Measurements from ENCODE around the gene APBB1. TPM values are rescaled to one million over a fixed set of nuclear protein-coding genes. Genes with fewer than 3 reads are reported as not detected.
"Not testable (repeated sequence)": the region's sequence is repeated elsewhere in the genome, so short reads cannot be mapped to it uniquely, and the experiment has no call there.

APBB1 gene
- total RNA-seq, 1 experiment from 2014 or later, result not detected

DNA sequence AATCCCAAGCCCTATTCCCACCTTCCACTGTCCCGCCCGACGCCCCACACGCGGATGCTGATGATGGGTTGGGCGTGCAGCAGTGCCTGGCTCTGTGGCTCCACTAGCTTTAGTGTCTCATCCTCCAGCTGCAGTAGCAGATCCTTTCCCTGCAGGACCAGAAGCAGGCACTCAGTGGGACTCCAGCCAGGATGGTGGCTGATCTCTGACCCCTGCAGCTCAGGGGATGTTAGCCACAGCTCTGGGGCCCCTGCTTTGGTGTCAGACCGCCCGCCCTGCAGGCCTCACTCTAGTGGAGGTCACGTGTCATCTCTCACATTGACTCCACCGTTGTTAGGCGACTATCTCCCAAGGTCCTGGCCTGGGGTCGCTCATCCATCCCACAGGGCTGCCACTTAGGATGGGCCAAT lies 16.8 kb downstream of the APBB1 start:
- Histone ChIP-seq H3K9me3 (ENCODE audit: low read length) (no peaks in the 10 kb centered on the region), H3K27me3 (ENCODE audit: low read length) (no peaks in the 10 kb centered on the region), H3K4me3 (ENCODE audit: low read length) (no peak overlapping the region), H3K79me2 (ENCODE audit: low read length) (no peaks in the 10 kb centered on the region), H4K20me1 (ENCODE audit: insufficient read depth, low read depth, low read length) (no peaks in the 10 kb centered on the region), H2AFZ (ENCODE audit: low read length) (no peak overlapping the region), H3K27ac (ENCODE audit: low read length) (no peak overlapping the region), H3K4me1 (ENCODE audit: low read length) (peaks cover 5% of the 10 kb centered on the region; the same call in 1 of the 2 replicates), H3K9ac (ENCODE audit: low read length) (no peak overlapping the region), H3K36me3 (ENCODE audit: insufficient read depth, low read length) (no peaks in the 10 kb centered on the region), H3K4me2 (ENCODE audit: low read depth, low read length, poor library complexity, severe bottlenecking) (no peak overlapping the region), H3K9me2 (replicated peaks; ENCODE audit: insufficient read depth, low read length) (no peaks in the 10 kb centered on the region)
- no peak for DNase-seq

DNA sequence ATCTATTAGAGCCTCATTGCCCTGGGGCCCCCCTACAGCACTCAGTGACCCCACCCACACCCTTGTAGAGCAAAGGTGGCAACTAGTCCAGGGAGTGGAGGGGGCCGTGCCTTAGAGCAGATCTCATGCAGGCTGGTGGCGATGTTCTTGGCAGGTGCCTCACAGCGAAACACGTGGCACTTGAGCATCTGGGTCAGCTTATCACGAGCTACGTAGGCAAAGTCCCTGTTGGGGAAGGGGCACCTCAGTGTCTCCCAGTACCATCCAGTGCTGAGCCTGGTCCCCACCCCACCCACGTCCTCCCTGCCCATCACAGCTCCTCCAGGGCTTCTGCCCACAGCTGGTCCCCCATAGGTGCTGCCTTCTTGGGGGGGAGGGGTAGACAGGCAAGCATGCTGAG lies 17.4 kb downstream of the APBB1 start:
- H3K36me3 ChIP-seq (ENCODE audit: insufficient read depth, low read length), result no peaks in the 10 kb centered on the region
- H2AFZ ChIP-seq (ENCODE audit: low read length), result no peak overlapping the region
- no peaks in the 10 kb centered on the region for H3K79me2 ChIP-seq (ENCODE audit: low read length)
- no peaks in the 10 kb centered on the region for H4K20me1 ChIP-seq (ENCODE audit: insufficient read depth, low read depth, low read length)
- H3K9ac ChIP-seq (ENCODE audit: low read length), result no peak overlapping the region
- no peak overlapping the region for H3K4me3 ChIP-seq (ENCODE audit: low read length)
- no peaks in the 10 kb centered on the region for H3K9me3 ChIP-seq (ENCODE audit: low read length)
- no peaks in the 10 kb centered on the region for H3K9me2 ChIP-seq (replicated peaks; ENCODE audit: insufficient read depth, low read length)
- DNase-seq, result no peak
- H3K4me2 ChIP-seq (ENCODE audit: low read depth, low read length, poor library complexity, severe bottlenecking), result no peak overlapping the region
- no peaks in the 10 kb centered on the region for H3K27me3 ChIP-seq (ENCODE audit: low read length)
- H3K27ac ChIP-seq (ENCODE audit: low read length), result no peak overlapping the region
- peaks cover 5% of the 10 kb centered on the region; the same call in 1 of the 2 replicates for H3K4me1 ChIP-seq (ENCODE audit: low read length)

GRCh38 chr11:6400431-6401345 lies 18.2 kb downstream of the APBB1 start:
- Histone ChIP-seq H2AFZ (ENCODE audit: low read length) (no peak overlapping the region), H3K4me2 (ENCODE audit: low read depth, low read length, poor library complexity, severe bottlenecking) (no peak overlapping the region), H3K9ac (ENCODE audit: low read length) (no peak overlapping the region), H4K20me1 (ENCODE audit: insufficient read depth, low read depth, low read length) (no peaks in the 10 kb centered on the region), H3K27ac (ENCODE audit: low read length) (no peak overlapping the region), H3K4me3 (ENCODE audit: low read length) (no peak overlapping the region), H3K9me3 (ENCODE audit: low read length) (no peaks in the 10 kb centered on the region), H3K79me2 (ENCODE audit: low read length) (no peaks in the 10 kb centered on the region), H3K36me3 (ENCODE audit: insufficient read depth, low read length) (no peaks in the 10 kb centered on the region), H3K4me1 (ENCODE audit: low read length) (peaks cover 5% of the 10 kb centered on the region; the same call in 1 of the 2 replicates), H3K9me2 (replicated peaks; ENCODE audit: insufficient read depth, low read length) (no peaks in the 10 kb centered on the region), H3K27me3 (ENCODE audit: low read length) (no peaks in the 10 kb centered on the region)
- no peak for DNase-seq

GRCh38 chr11:6397636-6398035 lies 21.3 kb downstream of the APBB1 start:
- no peak overlapping the region for H3K4me2 ChIP-seq (ENCODE audit: low read depth, low read length, poor library complexity, severe bottlenecking)

DNA sequence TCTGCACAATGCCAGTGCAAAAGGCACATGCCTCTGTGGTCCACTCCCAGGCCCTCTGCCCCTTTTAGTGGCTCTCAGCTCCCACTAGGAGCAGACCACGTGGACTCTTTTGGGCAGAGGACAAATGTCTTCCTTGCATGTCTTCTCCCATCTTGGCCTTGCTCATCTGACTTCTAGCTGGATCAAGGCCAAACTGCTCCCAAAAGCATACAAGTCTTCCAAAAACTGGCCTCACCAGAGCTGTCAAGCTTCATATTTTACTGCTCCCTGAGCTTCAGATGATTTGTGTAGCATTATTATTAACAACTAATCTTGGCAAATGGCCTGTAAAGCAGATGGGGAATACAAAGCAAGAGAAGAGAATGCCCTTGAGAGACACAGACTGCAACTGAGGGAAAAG lies 21.7 kb downstream of the APBB1 start:
- H3K9me3 ChIP-seq (ENCODE audit: low read length), result no peaks in the 10 kb centered on the region
- no peak overlapping the region for H3K27ac ChIP-seq (ENCODE audit: low read length)
- no peaks in the 10 kb centered on the region for H3K27me3 ChIP-seq (ENCODE audit: low read length)
- H4K20me1 ChIP-seq (ENCODE audit: insufficient read depth, low read depth, low read length), result no peaks in the 10 kb centered on the region
- no peaks in the 10 kb centered on the region for H3K9me2 ChIP-seq (replicated peaks; ENCODE audit: insufficient read depth, low read length)
- no peak overlapping the region for H3K4me3 ChIP-seq (ENCODE audit: low read length)
- no peaks in the 10 kb centered on the region for H3K4me1 ChIP-seq (ENCODE audit: low read length)
- H3K9ac ChIP-seq (ENCODE audit: low read length), result no peak overlapping the region
- no peaks in the 10 kb centered on the region for H3K79me2 ChIP-seq (ENCODE audit: low read length)
- no peak for DNase-seq
- H2AFZ ChIP-seq (ENCODE audit: low read length), result no peak overlapping the region
- no peak overlapping the region for H3K4me2 ChIP-seq (ENCODE audit: low read depth, low read length, poor library complexity, severe bottlenecking)
- no peaks in the 10 kb centered on the region for H3K36me3 ChIP-seq (ENCODE audit: insufficient read depth, low read length)

More at GRCh38 chr11:6397636-6398035, 21.3 kb downstream of the APBB1 start:
- Histone ChIP-seq H2AFZ (ENCODE audit: low read length) (no peak overlapping the region), H3K27ac (ENCODE audit: low read length) (no peak overlapping the region), H3K9me2 (replicated peaks; ENCODE audit: insufficient read depth, low read length) (no peaks in the 10 kb centered on the region), H3K4me1 (ENCODE audit: low read length) (peaks cover 4% of the 10 kb centered on the region; the same call in 1 of the 2 replicates), H3K27me3 (ENCODE audit: low read length) (no peaks in the 10 kb centered on the region), H3K79me2 (ENCODE audit: low read length) (no peaks in the 10 kb centered on the region), H3K4me3 (ENCODE audit: low read length) (no peak overlapping the region), H3K9me3 (ENCODE audit: low read length) (no peaks in the 10 kb centered on the region), H3K36me3 (ENCODE audit: insufficient read depth, low read length) (no peaks in the 10 kb centered on the region), H4K20me1 (ENCODE audit: insufficient read depth, low read depth, low read length) (no peaks in the 10 kb centered on the region), H3K9ac (ENCODE audit: low read length) (no peak overlapping the region)
- DNase-seq, result no peak

DNA sequence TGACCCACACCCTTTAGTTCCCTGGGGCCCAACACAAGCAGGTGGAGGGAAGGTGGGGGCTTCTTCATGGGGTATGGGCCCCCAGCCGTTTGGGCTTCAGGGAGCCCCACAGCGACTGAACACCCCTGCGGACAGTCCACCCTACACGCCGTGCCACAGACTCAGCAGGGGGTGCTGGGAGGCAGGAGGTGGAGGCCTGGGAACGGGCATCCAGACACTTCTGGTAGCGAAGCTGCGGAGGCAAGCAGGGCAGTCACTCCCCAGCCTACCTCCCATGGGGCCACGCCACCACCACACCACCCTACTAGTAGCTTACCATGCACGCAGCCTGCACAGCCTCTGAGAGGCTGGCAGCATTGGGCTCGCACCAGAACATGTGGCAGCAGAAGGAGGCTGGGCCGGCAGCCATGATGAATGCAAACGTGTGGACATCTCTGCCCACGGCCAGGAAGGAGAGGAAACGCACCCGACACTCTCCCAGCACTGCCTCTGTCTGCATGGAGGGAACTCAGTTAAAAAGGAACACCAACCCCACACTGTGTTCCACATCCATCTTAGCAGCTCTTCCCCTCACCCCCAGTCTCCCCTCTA lies 23.3 kb downstream of the APBB1 start:
- H3K36me3 ChIP-seq (ENCODE audit: insufficient read depth, low read length), result no peaks in the 10 kb centered on the region
- no peaks in the 10 kb centered on the region for H3K79me2 ChIP-seq (ENCODE audit: low read length)
- no peak overlapping the region for H3K4me2 ChIP-seq (ENCODE audit: low read depth, low read length, poor library complexity, severe bottlenecking)
- no peaks in the 10 kb centered on the region for H3K9me2 ChIP-seq (replicated peaks; ENCODE audit: insufficient read depth, low read length)
- no peaks in the 10 kb centered on the region for H3K9me3 ChIP-seq (ENCODE audit: low read length)
- no peaks in the 10 kb centered on the region for H3K27me3 ChIP-seq (ENCODE audit: low read length)
- H3K4me1 ChIP-seq (ENCODE audit: low read length), result peaks cover 7% of the 10 kb centered on the region
- no peak overlapping the region for H3K27ac ChIP-seq (ENCODE audit: low read length)
- no peak overlapping the region for H3K4me3 ChIP-seq (ENCODE audit: low read length)
- no peaks in the 10 kb centered on the region for H4K20me1 ChIP-seq (ENCODE audit: insufficient read depth, low read depth, low read length)
- H2AFZ ChIP-seq (ENCODE audit: low read length), result no peak overlapping the region
- H3K9ac ChIP-seq (ENCODE audit: low read length), result no peak overlapping the region
- no peak for DNase-seq

DNA sequence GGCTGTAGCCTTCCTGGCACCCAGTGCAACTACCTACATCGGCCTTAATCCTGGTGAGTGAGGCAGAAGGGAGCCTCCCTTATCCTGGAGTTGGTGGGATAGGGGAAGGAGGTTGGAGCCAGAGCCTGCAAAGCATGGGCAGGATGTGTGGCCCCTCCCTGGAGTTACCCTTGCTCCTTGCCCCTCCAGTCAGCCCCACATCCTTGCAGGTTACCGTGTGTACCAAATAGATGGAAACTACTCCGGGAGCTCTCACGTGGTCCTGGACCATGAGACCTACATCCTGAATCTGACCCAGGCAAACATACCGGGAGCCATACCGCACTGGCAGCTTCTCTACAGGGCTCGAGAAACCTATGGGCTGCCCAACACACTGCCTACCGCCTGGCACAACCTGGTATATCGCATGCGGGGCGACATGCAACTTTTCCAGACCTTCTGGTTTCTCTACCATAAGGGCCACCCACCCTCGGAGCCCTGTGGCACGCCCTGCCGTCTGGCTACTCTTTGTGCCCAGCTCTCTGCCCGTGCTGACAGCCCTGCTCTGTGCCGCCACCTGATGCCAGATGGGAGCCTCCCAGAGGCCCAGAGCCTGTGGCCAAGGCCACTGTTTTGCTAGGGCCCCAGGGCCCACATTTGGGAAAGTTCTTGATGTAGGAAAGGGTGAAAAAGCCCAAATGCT lies 24.8 kb downstream of the APBB1 start:
- Histone ChIP-seq H3K9me2 (replicated peaks; ENCODE audit: insufficient read depth, low read length) (no peaks in the 10 kb centered on the region), H4K20me1 (ENCODE audit: insufficient read depth, low read depth, low read length) (no peaks in the 10 kb centered on the region), H3K79me2 (ENCODE audit: low read length) (no peaks in the 10 kb centered on the region), H3K9me3 (ENCODE audit: low read length) (no peaks in the 10 kb centered on the region), H3K9ac (ENCODE audit: low read length) (no peak overlapping the region), H2AFZ (ENCODE audit: low read length) (no peak overlapping the region), H3K27me3 (ENCODE audit: low read length) (no peaks in the 10 kb centered on the region), H3K4me1 (ENCODE audit: low read length) (peaks cover 15% of the 10 kb centered on the region), H3K27ac (ENCODE audit: low read length) (no peak overlapping the region), H3K4me3 (ENCODE audit: low read length) (no peak overlapping the region), H3K36me3 (ENCODE audit: insufficient read depth, low read length) (no peaks in the 10 kb centered on the region), H3K4me2 (ENCODE audit: low read depth, low read length, poor library complexity, severe bottlenecking) (no peak overlapping the region)
- DNase-seq, result no peak

DNA sequence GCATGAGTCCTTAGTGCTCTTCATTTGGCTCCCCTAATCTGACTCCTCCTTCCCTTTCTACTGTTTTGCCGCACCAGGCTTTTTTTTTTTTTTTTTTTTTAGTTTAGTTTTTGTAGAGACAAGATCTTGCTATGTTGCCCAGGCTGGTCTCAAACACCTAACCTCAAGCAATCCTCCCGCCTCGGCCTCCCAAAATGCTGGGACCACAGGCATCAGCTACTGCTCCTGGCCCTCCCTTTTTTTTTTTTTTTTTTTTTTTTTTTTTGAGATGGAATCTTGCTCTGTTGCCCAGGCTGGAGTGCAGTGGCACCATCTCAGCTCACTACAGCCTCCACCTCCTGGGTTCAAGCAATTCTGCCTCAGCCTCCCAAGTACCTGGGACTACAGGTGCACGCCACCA lies 26.6 kb downstream of the APBB1 start:
- not testable (repeated sequence) for H3K9ac ChIP-seq (ENCODE audit: low read length); H3K4me2 ChIP-seq (ENCODE audit: low read depth, low read length, poor library complexity, severe bottlenecking); H3K27ac ChIP-seq (ENCODE audit: low read length); H3K4me3 ChIP-seq (ENCODE audit: low read length); H4K20me1 ChIP-seq (ENCODE audit: insufficient read depth, low read depth, low read length); H3K9me2 ChIP-seq (replicated peaks; ENCODE audit: insufficient read depth, low read length); H3K9me3 ChIP-seq (ENCODE audit: low read length); H2AFZ ChIP-seq (ENCODE audit: low read length); H3K36me3 ChIP-seq (ENCODE audit: insufficient read depth, low read length); H3K27me3 ChIP-seq (ENCODE audit: low read length); H3K79me2 ChIP-seq (ENCODE audit: low read length); DNase-seq
- H3K4me1 ChIP-seq (ENCODE audit: low read length), result peaks cover 17% of the 10 kb centered on the region

Data from Karpas-422 (cell line).